ENCODE results near the gene GBP5.
A peak's percentile ranks its signal among the peaks of the same experiment; 100 is the strongest.
"Not testable (repeated sequence)": the region's sequence is repeated elsewhere in the genome, so short reads cannot be mapped to it uniquely, and the experiment has no call there.

GBP5 gene, protein sequence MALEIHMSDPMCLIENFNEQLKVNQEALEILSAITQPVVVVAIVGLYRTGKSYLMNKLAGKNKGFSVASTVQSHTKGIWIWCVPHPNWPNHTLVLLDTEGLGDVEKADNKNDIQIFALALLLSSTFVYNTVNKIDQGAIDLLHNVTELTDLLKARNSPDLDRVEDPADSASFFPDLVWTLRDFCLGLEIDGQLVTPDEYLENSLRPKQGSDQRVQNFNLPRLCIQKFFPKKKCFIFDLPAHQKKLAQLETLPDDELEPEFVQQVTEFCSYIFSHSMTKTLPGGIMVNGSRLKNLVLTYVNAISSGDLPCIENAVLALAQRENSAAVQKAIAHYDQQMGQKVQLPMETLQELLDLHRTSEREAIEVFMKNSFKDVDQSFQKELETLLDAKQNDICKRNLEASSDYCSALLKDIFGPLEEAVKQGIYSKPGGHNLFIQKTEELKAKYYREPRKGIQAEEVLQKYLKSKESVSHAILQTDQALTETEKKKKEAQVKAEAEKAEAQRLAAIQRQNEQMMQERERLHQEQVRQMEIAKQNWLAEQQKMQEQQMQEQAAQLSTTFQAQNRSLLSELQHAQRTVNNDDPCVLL

GRCh38 chr1:89272269-89273041 lies at the start of gene GBP5:
Gene GBP5 (minus strand): TSS chr1:89272860. CDS start chr1:89269555, 3,305 bp downstream.
- not testable (repeated sequence) for FAIRE-seq

DNA sequence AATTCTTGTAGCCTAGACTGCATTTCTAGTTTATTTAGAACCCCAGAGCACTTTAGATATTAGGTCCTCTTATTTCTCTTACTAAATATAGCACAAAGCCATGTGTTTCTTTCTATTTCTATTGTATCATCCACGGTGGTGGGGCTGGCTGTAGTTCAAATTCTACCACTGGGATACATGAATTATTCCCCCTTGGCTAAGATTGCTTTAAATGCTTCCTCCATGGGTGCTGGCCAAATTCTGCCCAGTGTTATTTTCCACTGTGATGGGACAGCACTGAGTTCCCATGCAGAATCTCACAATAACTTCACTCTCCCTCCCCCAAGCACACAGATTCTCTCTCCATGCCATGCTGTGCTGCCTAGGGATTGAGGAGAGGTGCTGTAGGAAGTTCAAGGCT lies 49.7 kb upstream of the GBP5 start:
- FAIRE-seq: no peak

- no peak for FAIRE-seq
Observed at GRCh38 chr1:89312572-89312971, 39.9 kb upstream of the GBP5 start.

DNA sequence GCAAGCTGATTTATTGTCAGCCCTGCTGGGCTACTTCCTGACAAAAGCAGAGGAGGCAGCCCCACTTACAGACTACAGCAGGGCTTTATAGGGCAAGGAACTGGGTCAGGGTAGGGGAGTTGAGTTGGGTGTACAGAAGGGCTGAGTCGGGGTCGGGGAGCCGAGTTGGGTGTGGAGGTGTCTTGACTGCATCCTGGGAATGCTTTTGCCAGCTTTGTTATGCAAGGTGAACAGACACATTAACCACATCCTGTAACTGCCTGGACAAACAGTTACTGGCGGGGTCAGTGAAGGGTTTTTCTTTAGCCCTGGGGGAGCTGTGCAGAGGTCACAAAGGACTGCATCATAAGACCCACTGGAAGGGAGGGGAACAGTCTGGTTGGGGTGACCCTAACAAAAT lies 39.1 kb upstream of the GBP5 start:
- FAIRE-seq: no peak

DNA sequence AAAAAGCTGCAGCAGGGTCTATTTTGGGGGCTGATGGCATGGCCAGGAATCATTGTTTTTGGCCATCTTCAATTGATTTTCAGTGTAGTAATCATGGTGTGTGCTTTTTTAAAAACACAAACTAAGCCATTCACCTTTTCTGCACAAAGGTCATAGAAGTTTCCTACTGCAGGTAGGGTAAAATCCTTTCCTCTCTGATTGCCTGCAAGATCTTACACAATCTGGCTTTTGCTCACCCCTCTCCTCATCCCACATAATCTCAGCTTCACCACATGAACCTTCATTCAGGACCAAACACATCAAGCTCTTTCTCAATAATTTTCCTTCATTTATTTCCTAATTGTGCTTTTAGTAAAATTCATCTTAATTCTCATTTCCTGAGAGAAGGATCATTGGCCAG lies 38.3 kb upstream of the GBP5 start:
- no peak for FAIRE-seq

GRCh38 chr1:89310505-89310904 lies 37.8 kb upstream of the GBP5 start:
- peak; percentile 28 for FAIRE-seq

- no peak for FAIRE-seq
Observed at GRCh38 chr1:89309828-89310227, 37.2 kb upstream of the GBP5 start.

- no peak for FAIRE-seq
Observed at GRCh38 chr1:89306273-89306672, 33.6 kb upstream of the GBP5 start.

DNA sequence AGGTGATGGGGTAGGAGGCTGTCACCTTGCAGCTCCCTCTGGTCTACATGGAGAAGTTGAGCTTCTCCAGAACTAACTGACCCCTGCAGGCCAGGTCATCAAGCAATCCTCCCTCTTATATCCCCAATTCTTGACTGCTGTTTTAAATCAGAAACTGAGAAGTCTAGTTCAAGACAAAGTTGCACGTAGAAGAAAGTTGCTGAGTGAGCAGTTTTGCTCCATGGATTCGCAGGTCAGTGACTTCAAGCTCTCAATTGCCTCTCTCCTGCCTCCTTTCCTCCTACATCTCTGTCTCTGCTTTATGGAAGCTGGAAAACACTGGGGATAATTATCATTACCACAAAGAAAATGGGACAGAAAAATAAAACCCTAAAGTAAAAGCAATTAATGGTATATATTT lies 32.8 kb upstream of the GBP5 start:
- FAIRE-seq: no peak

GRCh38 chr1:89304572-89305230 lies 32.0 kb upstream of the GBP5 start:
- no peak for FAIRE-seq

DNA sequence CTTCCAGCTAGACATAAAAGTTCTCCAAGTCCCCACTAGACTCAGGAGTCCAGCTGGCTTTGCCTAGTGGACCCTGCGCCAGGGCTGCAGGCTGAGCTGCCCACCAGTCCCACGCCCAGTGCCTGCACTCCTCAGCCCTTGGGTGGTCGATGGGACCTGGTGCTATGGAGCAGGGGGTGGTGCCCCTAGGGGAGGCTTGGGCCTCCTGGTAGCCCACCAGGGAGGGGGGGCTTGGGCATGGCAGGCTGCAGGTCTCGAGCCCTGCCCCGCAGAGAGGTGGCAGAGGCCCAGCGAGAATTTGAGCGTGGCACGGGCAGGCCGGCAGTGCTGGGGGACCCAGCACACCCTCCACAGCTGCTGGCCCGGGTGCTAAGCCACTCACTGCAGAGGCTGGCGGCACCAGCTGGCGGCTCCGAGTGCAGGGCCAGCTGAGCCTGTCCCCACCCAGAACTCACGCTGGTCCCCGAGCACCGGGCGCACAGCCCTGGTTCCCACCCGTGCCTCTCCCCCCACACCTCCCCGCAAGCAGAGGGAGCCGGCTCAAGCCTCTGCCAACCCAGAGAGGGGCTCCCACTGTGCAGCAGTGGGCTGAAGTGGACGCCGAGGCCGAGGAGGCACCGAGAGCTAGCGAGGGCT lies 30.2 kb upstream of the GBP5 start:
- FAIRE-seq: no peak

GRCh38 chr1:89299739-89300463 lies 27.2 kb upstream of the GBP5 start:
- not testable (repeated sequence) for FAIRE-seq

DNA sequence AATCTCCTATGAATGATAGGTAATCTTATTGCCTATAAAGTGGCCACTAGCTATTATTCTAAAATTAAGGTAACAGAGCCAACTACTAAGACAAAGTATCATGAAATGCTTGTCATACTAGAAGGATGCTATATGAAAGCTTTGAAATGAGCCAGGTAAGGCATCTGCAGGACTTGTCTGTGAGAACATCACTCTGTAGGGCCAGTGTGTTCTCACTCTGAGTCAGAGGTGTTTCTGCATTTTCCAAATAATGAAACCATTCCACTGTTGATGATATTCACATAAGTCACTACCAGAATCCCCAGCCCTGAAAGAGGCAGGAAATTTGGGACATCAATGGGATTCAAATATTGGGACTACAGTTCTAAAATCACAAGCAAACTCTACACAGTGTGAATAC lies 25.8 kb upstream of the GBP5 start:
- FAIRE-seq: no peak

DNA sequence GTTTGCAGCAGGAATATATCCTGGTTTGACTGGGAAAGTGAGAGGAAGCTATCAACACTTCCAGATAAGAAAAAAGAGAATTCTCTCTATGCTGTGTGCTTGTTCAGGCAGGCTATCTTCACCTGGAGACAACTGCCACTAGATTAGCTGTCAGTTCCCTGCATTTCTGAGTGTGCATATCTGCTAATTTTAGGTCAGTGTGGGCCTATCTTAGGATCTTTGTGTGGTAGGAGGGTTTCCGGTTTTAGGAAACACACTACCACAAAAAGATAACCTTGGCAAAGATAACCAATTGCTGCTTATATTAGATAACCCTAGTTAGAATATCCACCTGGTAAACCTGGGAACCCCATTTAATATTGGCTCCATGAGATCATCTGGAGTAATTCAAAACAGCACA lies 22.5 kb upstream of the GBP5 start:
- no peak for FAIRE-seq

GRCh38 chr1:89291276-89291675 lies 18.6 kb upstream of the GBP5 start:
- FAIRE-seq: no peak

DNA sequence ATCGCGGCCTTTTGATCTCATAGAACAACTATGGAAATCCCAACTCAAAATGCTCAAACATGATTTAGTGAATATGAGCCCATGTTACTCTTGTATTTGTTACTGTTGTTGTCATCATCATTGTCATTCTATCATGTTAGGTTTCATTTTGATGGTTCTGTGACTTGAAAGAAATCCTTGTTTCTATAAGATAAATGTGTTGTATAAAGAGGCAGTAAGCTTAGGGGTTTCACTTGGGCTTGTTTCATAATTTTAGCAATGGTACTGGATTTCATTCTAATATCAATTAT lies 15.3 kb upstream of the GBP5 start:
- no peak for FAIRE-seq

GRCh38 chr1:89287181-89288050 lies 14.8 kb upstream of the GBP5 start:
- FAIRE-seq: no peak

DNA sequence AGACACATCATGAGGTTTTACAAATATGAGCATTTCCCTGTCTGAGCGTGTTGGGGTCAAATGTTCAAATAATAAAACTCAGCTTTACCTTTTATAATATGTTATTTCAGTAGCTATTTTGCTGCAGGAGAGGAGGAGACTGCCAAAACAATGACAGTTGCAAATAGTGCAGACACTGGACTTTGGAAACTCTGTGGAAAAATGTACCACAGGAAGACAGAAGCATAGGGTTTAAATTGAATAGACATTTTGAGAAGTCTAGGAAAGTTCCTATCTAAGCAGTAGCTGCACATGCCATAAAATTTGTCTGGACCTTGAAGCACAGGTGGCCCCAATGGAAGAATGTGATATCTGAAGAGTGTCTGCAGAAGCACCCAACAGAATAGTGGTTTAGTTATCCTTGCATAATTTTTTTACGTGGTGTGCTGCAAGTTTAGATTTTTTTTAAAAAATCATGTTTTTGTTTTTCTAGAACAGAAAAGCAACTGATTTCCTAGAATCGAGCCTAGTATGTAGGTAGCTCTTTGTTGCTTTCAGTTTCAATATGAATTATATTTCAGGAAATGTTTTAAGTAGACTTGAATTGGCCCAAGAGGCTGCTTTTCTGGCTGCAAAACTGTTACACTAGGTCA lies 14.0 kb upstream of the GBP5 start:
- FAIRE-seq: no peak

GRCh38 chr1:89285745-89286380 lies 13.2 kb upstream of the GBP5 start:
- FAIRE-seq: no peak
